Hepatocyte (in vitro differentiated cells): Measurements from ENCODE around the gene CLCN7. TPM values are rescaled to one million over a fixed set of nuclear protein-coding genes. Genes with fewer than 3 reads are reported as not detected.

Source experiments
- DNase-seq: peaks from one replicate; pipeline ENCODE4 v3.0.0-alpha.2; 2016; ENCODE audit warnings: low spot score
- H2AFZ ChIP-seq: fragments of 200-600 bp; sonication (generic); 2 replicates; pipeline ENCODE4 v1.6.0; 2016; ENCODE audit warnings: antibody characterized with exemption, mild to moderate bottlenecking
- H3K27ac ChIP-seq: fragments of 200-600 bp; sonication (generic); 2 replicates; pipeline ENCODE4 v1.5.1; 2016; ENCODE audit warnings: mild to moderate bottlenecking
- H3K27me3 ChIP-seq: fragments of 200-600 bp; sonication (generic); 2 replicates; pipeline ENCODE4 v1.6.1; 2016
- H3K36me3 ChIP-seq: fragments of 200-600 bp; sonication (generic); replicated peaks from 2 replicates; pipeline ENCODE4 v1.5.1; 2016; ENCODE audit warnings: low read depth; ENCODE audit not compliant: insufficient read depth
- H3K4me1 ChIP-seq: fragments of 200-600 bp; sonication (generic); 2 replicates; pipeline ENCODE4 v1.5.1; 2016; ENCODE audit warnings: mild to moderate bottlenecking, moderate library complexity; ENCODE audit not compliant: insufficient read depth
- H3K4me2 ChIP-seq: fragments of 200-600 bp; sonication (generic); 2 replicates; pipeline ENCODE4 v1.6.0; 2016
- H3K4me3 ChIP-seq: fragments of 200-600 bp; sonication (generic); 2 replicates; pipeline ENCODE4 v1.5.1; 2016; ENCODE audit warnings: mild to moderate bottlenecking
- H3K79me2 ChIP-seq: fragments of 200-600 bp; sonication (generic); 2 replicates; pipeline ENCODE4 v1.6.0; 2017; ENCODE audit warnings: mild to moderate bottlenecking
- H3K9me2 ChIP-seq: fragments of 200-600 bp; sonication (generic); replicated peaks from 2 replicates; pipeline ENCODE4 v1.6.0; 2017; ENCODE audit warnings: mild to moderate bottlenecking; ENCODE audit not compliant: insufficient read depth
- H3K9me3 ChIP-seq: fragments of 200-600 bp; sonication (generic); 2 replicates; pipeline ENCODE4 v1.5.1; 2016; ENCODE audit warnings: low read depth, mild to moderate bottlenecking
- H4K20me1 ChIP-seq: fragments of 200-600 bp; sonication (generic); 2 replicates; pipeline ENCODE4 v1.6.0; 2016; ENCODE audit warnings: mild to moderate bottlenecking; ENCODE audit not compliant: insufficient read depth, poor library complexity, severe bottlenecking
- CTCF ChIP-seq: fragments of 200-600 bp; sonication (generic); IDR thresholded peaks from 2 replicates; pipeline ENCODE4 v1.5.1; 2016; ENCODE audit warnings: antibody characterized with exemption, mild to moderate bottlenecking; ENCODE audit not compliant: poor library complexity
- EZH2 ChIP-seq: fragments of 200-600 bp; sonication (generic); IDR thresholded peaks from 2 replicates; pipeline ENCODE4 v1.6.1; 2016; ENCODE audit warnings: antibody characterized with exemption, mild to moderate bottlenecking, borderline replicate concordance
- EZH2phosphoT487 ChIP-seq: fragments of 200-600 bp; sonication (generic); IDR thresholded peaks from one replicate; pipeline ENCODE4 v1.6.1; 2018; ENCODE audit warnings: antibody characterized with exemption, mild to moderate bottlenecking, low read depth, moderate library complexity; ENCODE audit not compliant: unreplicated experiment, severe bottlenecking
- WGBS: methylation state at CpG from one replicate; pipeline ENCODE4 v1.1.6; 2016; ENCODE audit warnings: low lambda C conversion rate; ENCODE audit errors: missing lambda C conversion rate; 5-methylcytosine and 5-hydroxymethylcytosine counted together
- polyA plus RNA-seq: library from polyadenylated mRNA; unstranded; fragments of >200 nt; fragmentation: Nextera tagmentation; extraction: Ambion mirVana; gene quantifications from 2 replicates; pipeline ENCODE4 v1.2.1, GENCODE V29; 2016
- total RNA-seq: library from RNA; depleted of rRNA; stranded (reverse); fragments of >200 nt; gene quantifications from 2 replicates; pipeline ENCODE4 v1.2.3, GENCODE V29; 2014

The CLCN7 gene
- total and polyA plus RNA-seq, 2 experiments from 2014 or later = 56.3 to 107 TPM

GRCh38 chr16:1509307-1510221, 34.7 kb upstream of the CLCN7 start:
- no peaks in the 10 kb centered on the region for H3K36me3 ChIP-seq
- no peaks in the 10 kb centered on the region for H3K4me1 ChIP-seq
- no peak for TF ChIP-seq EZH2
- no peak for TF ChIP-seq EZH2phosphoT487
- no peak for TF ChIP-seq CTCF
- H3K27ac ChIP-seq = no peak overlapping the region
- H3K9me3 ChIP-seq = no peaks in the 10 kb centered on the region
- no peak overlapping the region for H3K4me3 ChIP-seq
- WGBS = 94% methylated on average over 43 of the region's 44 CpGs
- no peak overlapping the region for H2AFZ ChIP-seq
- H3K27me3 ChIP-seq = no peaks in the 10 kb centered on the region
- no peaks in the 10 kb centered on the region for H4K20me1 ChIP-seq
- DNase-seq = no peak
- no peaks in the 10 kb centered on the region for H3K79me2 ChIP-seq
- H3K4me2 ChIP-seq = no peak overlapping the region
- no peaks in the 10 kb centered on the region for H3K9me2 ChIP-seq

- H2AFZ ChIP-seq = no peak overlapping the region
- H3K79me2 ChIP-seq = no peaks in the 10 kb centered on the region
- no peaks in the 10 kb centered on the region for H4K20me1 ChIP-seq
- H3K27me3 ChIP-seq = no peaks in the 10 kb centered on the region
- DNase-seq = no peak
- no peak overlapping the region for H3K4me3 ChIP-seq
- H3K4me2 ChIP-seq = no peak overlapping the region
- no peaks in the 10 kb centered on the region for H3K9me2 ChIP-seq
- no peaks in the 10 kb centered on the region for H3K9me3 ChIP-seq
- H3K27ac ChIP-seq = no peak overlapping the region
- no peak for TF ChIP-seq EZH2
- no peak for TF ChIP-seq EZH2phosphoT487
- no peak for TF ChIP-seq CTCF
- no peaks in the 10 kb centered on the region for H3K36me3 ChIP-seq
- no peaks in the 10 kb centered on the region for H3K4me1 ChIP-seq
- whole genome bisulfite sequencing = 91% methylated on average over 22 of the region's 24 CpGs
Observed at GRCh38 chr16:1508494-1509187, 33.8 kb upstream of the CLCN7 start.

GRCh38 chr16:1506494-1507213, 31.8 kb upstream of the CLCN7 start:
- Histone ChIP-seq H3K27ac (no peak overlapping the region), H3K36me3 (no peaks in the 10 kb centered on the region), H2AFZ (no peak overlapping the region), H4K20me1 (no peaks in the 10 kb centered on the region), H3K4me3 (no peak overlapping the region), H3K4me2 (no peak overlapping the region), H3K27me3 (no peaks in the 10 kb centered on the region), H3K4me1 (no peaks in the 10 kb centered on the region), H3K9me3 (no peaks in the 10 kb centered on the region), H3K9me2 (no peaks in the 10 kb centered on the region), H3K79me2 (no peaks in the 10 kb centered on the region)
- TF ChIP-seq EZH2phosphoT487 (no peak), EZH2 (no peak), CTCF (no peak)
- no peak for DNase-seq
- 93% methylated on average over 36 of the region's 37 CpGs for WGBS
